Ecto neural progenitor cell (in vitro differentiated cells): ENCODE results near the gene PHKA2.
"Not testable (repeated sequence)": the region's sequence is repeated elsewhere in the genome, so short reads cannot be mapped to it uniquely, and the experiment has no call there.

ENCODE experiments used
- DNase-seq: peaks from one replicate; pipeline ENCODE4 v3.0.0-alpha.2; 2018; ENCODE audit warnings: low spot score

PHKA2 gene

DNA sequence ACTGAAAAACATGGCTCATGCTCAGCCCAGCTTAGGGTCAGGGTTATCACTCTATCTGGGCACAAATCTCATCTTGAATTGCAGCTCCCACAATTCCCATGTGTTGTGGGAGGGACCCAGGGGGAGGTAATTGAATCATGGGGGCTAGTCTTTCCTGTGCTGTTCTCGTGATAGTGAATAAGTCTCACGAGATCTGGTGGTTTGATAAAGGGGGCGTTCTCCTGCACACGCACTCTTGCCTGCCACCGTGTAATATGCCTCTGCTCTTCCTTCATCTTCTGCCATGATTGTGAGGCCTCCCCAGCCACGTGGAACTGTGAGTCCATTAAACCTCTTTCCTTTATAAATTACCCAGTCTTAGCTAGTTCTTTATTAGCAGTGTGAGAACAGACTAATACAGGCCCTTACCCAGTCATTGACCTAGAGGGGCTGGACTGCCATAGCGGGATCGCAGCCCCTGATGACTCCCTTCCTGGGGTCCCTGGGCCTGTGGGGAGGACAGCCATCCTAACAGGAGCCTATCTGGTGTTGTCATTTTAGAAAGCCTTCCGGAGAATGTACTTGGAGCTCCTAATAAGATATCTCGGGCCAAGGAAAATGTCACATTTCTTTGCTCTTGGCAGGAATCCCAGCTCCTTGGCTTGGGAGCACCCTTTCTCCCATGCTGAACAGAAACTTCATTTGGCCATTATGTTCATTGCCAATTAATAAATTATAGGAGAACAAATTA lies 112.6 kb downstream of the PHKA2 start:
- DNase-seq = no peak

DNA sequence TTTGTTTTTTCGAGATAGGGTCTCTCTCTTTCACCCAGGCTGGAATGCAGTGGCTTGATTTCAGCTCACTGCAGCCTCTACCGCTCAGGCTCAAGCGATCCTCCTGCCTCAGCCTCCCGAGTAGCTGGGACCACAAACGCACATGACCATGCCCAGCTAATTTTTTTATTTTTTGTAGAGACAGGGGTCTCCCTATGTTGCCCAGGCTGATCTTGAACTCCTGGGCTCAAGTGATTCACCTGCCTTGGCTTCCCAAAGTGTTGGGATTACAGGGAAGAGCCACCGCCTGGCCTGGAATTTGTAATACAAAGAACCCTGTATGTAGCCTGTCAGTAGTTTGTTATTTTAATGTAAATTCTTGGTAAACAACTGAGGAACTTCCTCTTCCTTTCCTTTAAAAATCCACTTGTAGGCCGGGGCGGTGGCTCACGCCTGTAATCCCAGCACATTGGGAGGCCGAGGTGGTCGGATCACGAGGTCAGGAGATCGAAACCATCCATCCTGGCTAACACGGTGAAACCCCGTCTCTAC lies 119.5 kb downstream of the PHKA2 start:
- no peak for DNase-seq

DNA sequence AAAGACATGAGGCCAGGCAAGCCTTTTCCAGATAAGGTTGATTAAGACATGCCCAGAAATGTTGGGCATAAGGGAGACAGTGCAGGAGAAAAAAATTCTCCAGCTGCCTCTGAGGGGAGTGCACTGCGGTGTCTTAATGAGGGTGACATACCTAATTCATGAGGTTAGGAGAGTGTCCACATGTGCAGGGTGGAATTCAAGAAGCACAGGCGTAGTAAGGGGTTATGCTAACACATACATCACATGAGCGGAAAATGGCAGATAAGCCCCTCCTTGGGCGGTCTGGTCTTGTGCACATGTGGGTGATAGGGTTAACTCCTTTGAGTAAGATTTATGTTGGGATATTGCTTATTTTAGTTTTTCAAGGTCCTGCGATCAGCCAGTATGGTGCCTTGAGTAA lies 122.4 kb downstream of the PHKA2 start:
- no peak for DNase-seq

DNA sequence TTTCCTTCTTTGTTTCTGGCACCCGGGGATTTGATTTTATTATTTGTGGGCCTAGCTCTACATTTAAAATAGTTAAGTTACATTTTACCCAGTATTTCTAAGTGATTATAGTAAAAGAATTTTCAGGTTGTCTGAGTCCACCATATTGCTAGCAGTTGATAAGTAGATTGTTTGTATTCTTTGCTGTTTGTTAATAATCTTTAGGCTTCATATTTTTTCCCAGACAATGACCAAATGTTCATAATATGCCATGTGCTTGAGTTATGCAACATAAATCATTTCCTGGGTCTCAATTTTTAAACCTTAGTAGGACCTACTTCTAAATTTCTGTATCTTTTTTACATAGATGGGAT lies 127.3 kb downstream of the PHKA2 start:
- DNase-seq = no peak

DNA sequence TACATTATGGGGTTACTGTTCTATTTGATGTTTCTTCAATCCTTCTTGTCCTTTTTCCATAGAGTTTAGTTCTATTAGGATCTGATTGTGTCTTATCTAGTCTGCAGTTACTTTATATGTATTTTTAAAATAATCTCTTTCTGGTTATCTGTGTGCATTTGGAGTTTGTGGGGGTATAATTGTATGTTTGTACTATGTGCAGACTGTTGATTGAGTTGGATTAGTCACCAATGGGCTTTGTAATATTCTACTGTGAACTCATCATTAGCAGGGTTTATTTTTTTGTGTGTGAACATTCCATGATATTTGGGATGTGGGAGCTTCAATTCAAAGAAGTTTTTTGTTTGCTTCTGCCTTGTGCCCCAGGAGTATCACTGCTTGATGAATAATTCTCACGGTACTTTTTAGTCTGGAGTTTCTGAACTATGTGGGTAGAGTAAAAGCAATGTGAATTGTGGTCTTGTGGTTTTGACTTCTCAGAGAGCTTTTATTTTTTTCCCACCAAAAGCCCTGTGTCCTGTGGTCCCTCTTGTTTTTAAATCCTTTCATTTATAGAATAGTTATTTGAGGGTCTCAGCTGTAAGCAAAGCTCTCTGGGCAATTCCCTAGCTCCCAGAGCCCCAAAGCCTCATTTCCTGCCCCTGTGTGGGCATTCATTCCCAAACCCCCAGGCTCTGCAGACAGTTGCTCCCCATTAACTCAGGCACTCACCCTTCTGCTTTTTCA lies 127.8 kb downstream of the PHKA2 start:
- no peak for DNase-seq

DNA sequence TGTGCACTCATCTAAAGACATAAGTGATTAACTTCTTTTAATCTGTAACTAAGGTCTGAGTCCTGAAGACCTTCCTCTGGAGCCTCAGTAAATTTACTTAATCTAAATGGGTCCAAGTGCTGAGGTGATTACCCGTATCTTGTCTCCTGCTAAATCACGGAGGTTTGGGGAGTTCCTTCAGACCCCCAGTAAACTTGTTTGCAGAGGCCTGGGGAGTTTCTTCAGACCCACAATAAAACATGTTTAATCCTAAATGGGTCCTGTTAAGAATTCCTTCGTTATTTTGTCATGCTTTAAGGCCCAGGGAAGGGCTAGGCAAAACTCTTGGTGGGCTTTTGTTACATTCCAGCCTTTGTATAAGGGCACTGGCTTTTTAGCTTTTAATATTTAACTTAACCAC lies 136.0 kb downstream of the PHKA2 start:
- DNase-seq = not testable (repeated sequence)
